ENCODE measurements around the gene ADAM22. TPM values are rescaled to one million over a fixed set of nuclear protein-coding genes. Genes with fewer than 3 reads are reported as not detected.
A peak's percentile ranks its signal among the peaks of the same experiment; 100 is the strongest.
"Not testable (repeated sequence)": the region's sequence is repeated elsewhere in the genome, so short reads cannot be mapped to it uniquely, and the experiment has no call there.

ADAM22 gene
- total RNA-seq, 1 experiment from 2014 or later, result 0.29 TPM

- peak overlapping the region; percentile 47 for H3K4me3 ChIP-seq
- peaks cover 17% of the 10 kb centered on the region for H3K27me3 ChIP-seq (replicated peaks)
- no peaks in the 10 kb centered on the region for H3K36me3 ChIP-seq
- no peak overlapping the region for H3K27ac ChIP-seq
- peaks cover 12% of the 10 kb centered on the region for H3K4me1 ChIP-seq (replicated peaks)
- no peaks in the 10 kb centered on the region for H3K9me3 ChIP-seq (replicated peaks)
- DNase-seq (ENCODE audit: low read depth in 1 of 2, low spot score in 2 of 2), result no peak
These were observed 472 bp upstream of the ADAM22 start for GRCh38 chr7:87933605-87933952.

DNA sequence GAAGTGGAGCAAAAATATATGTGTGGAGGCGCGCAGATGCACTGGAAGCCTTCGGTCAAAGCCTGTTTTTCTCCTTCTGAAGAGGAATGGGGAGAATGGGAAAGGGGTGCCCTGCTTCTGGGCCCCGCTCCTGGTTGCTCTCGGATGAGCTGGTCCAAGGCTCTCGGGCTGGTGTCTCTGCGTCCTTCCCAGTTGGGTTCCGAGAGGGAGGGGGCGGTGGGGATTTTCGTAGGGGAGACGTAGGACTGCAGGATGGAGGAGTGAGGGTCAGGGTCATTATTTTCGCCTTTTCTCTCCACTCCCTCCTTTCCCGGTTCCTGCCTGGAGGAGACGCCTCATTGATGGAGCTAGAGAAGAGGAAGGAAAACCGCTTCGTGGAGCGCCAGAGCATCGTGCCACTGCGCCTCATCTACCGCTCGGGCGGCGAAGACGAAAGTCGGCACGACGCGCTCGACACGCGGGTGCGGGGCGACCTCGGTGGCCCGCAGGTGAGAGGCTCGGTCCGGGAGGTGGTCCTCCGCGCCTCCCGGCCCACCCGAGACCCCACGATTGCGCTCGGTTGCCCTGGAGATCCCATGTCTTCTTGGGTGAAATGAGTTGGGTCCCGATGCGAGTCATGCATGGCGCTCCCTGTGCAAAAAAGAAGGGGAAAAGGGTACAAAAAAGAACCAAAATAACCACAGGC, 790 bp downstream of the ADAM22 start:
- peak overlapping the region; percentile 47 for H3K4me3 ChIP-seq
- H3K9me3 ChIP-seq (replicated peaks), result no peaks in the 10 kb centered on the region
- H3K36me3 ChIP-seq, result no peaks in the 10 kb centered on the region
- H3K27me3 ChIP-seq (replicated peaks), result peaks cover 17% of the 10 kb centered on the region
- peak in 1 of 2 experiments; percentile 11 for DNase-seq (ENCODE audit: low read depth in 1 of 2, low spot score in 2 of 2)
- no peak overlapping the region for H3K27ac ChIP-seq
- peaks cover 12% of the 10 kb centered on the region for H3K4me1 ChIP-seq (replicated peaks)

GRCh38 chr7:87935384-87935706, 1.3 kb downstream of the ADAM22 start:
- DNase-seq (ENCODE audit: low read depth in 1 of 2, low spot score in 2 of 2), result no peak
- Histone ChIP-seq H3K27me3 (replicated peaks) (peaks cover 17% of the 10 kb centered on the region), H3K9me3 (replicated peaks) (no peaks in the 10 kb centered on the region), H3K4me1 (replicated peaks) (peaks cover 12% of the 10 kb centered on the region), H3K36me3 (no peaks in the 10 kb centered on the region), H3K27ac (no peak overlapping the region), H3K4me3 (no peak overlapping the region)

GRCh38 chr7:87941138-87941537, 7.1 kb downstream of the ADAM22 start:
- H3K4me3 ChIP-seq, result no peak overlapping the region
- H3K36me3 ChIP-seq, result no peaks in the 10 kb centered on the region
- H3K27me3 ChIP-seq (replicated peaks), result no peaks in the 10 kb centered on the region; the same call in 1 of the 2 replicates
- H3K27ac ChIP-seq, result no peak overlapping the region
- H3K4me1 ChIP-seq (replicated peaks), result no peaks in the 10 kb centered on the region
- H3K9me3 ChIP-seq (replicated peaks), result no peaks in the 10 kb centered on the region
- DNase-seq (ENCODE audit: low read depth in 1 of 2, low spot score in 2 of 2), result no peak

DNA sequence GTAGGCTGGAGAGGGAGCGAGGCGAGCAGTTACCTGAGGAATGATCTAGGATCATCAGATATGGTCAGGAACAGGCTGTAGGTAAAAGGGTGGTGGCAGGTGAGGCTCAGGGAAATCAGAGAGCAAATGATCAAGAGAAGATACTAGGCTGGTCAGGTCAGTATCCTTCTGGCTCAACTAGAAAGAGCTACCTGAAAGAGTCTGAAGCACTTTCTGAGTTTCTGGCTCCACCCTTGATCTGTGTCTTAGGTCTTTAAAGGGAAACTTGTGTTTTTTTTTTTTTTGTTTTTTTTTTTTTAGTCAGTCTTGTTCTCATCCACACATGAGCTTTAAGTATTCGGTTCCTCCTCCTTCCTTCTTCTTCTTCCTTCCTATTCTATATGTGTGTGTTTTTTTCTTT, 10.5 kb downstream of the ADAM22 start:
- Histone ChIP-seq H3K4me3 (no peak overlapping the region), H3K4me1 (replicated peaks) (no peaks in the 10 kb centered on the region), H3K36me3 (no peaks in the 10 kb centered on the region), H3K27ac (no peak overlapping the region), H3K27me3 (replicated peaks) (no peaks in the 10 kb centered on the region), H3K9me3 (replicated peaks) (no peaks in the 10 kb centered on the region)
- DNase-seq (ENCODE audit: low read depth in 1 of 2, low spot score in 2 of 2), result no peak

DNA sequence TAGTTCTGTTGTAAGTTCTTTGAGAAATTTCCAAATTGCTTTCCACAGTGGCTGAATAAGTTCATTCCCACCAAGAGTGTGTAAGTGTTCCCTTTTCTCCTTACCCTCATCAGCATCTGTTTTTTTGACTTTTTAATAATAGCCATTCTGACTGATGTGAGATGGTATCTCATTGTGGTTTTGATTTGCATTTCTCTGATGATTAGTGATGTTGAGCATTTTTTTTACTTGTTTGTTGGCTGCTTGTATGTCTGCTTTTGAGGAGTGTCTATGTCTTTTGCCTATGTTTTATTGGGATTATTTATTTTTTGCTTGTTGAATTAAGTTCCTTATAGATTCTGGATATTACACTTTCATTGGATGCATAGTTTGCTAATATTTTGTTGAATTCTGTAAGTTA, 11.9 kb downstream of the ADAM22 start:
- not testable (repeated sequence) for DNase-seq (ENCODE audit: low read depth in 1 of 2, low spot score in 2 of 2); H3K4me3 ChIP-seq; H3K27me3 ChIP-seq (replicated peaks); H3K9me3 ChIP-seq (replicated peaks); H3K27ac ChIP-seq; H3K4me1 ChIP-seq (replicated peaks); H3K36me3 ChIP-seq

- no peak overlapping the region for H3K4me3 ChIP-seq
- H3K27me3 ChIP-seq (replicated peaks), result no peaks in the 10 kb centered on the region
- H3K9me3 ChIP-seq (replicated peaks), result no peaks in the 10 kb centered on the region
- no peaks in the 10 kb centered on the region for H3K36me3 ChIP-seq
- DNase-seq (ENCODE audit: low read depth in 1 of 2, low spot score in 2 of 2), result no peak
- H3K27ac ChIP-seq, result no peak overlapping the region
- no peaks in the 10 kb centered on the region for H3K4me1 ChIP-seq (replicated peaks)
These were observed 14.3 kb downstream of the ADAM22 start for GRCh38 chr7:87948371-87948770.

DNA sequence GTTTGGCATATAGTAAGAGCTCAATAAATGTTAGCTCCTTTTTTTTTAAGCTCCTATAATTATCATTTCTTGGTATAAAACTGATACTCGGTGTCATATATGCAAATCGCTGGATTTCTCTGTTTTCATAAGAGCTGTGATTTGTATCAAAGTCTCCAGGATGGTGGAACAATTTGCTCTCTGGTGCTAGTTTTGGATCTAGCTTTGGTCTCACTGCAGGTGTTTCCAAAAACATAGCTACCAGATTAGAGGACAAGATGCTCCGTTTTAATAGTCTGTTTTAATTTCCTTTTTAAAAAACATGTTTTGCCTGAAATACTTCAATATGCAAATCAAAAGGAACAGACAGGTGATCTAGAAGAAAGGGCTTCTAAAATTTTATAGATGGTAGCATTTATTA, 25.3 kb downstream of the ADAM22 start:
- no peaks in the 10 kb centered on the region for H3K9me3 ChIP-seq (replicated peaks)
- H3K4me3 ChIP-seq, result no peak overlapping the region
- no peaks in the 10 kb centered on the region for H3K4me1 ChIP-seq (replicated peaks)
- DNase-seq (ENCODE audit: low read depth in 1 of 2, low spot score in 2 of 2), result no peak
- 0 out of 2 replicates have a peak, but pooled peaks cover 5% of the 10 kb centered on the region for H3K27me3 ChIP-seq (replicated peaks)
- H3K36me3 ChIP-seq, result no peaks in the 10 kb centered on the region
- H3K27ac ChIP-seq, result no peak overlapping the region

DNA sequence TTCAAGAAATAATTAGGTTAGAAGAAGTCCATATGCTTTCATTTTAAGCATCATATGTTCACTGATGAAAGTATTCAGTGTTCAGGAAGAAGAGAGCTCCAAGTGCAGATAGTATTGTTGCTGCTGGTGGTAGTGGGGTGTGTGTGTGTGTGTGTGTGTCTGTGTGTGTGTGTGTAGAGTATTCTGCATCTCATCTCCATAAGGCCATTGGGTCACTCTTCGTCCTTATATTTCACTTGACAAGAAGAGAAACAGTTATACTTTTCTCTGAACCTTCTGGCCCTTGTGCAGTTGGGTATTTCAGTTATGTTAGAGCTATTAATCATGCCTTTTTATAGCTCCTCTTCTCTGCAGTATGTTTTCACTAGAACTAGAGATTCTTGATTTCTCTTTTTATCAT, 26.2 kb downstream of the ADAM22 start:
- Histone ChIP-seq H3K4me3 (no peak overlapping the region), H3K9me3 (replicated peaks) (no peaks in the 10 kb centered on the region), H3K4me1 (replicated peaks) (no peaks in the 10 kb centered on the region), H3K27me3 (replicated peaks) (0 out of 2 replicates have a peak, but pooled peaks cover 5% of the 10 kb centered on the region), H3K36me3 (no peaks in the 10 kb centered on the region), H3K27ac (no peak overlapping the region)
- no peak for DNase-seq (ENCODE audit: low read depth in 1 of 2, low spot score in 2 of 2)

DNA sequence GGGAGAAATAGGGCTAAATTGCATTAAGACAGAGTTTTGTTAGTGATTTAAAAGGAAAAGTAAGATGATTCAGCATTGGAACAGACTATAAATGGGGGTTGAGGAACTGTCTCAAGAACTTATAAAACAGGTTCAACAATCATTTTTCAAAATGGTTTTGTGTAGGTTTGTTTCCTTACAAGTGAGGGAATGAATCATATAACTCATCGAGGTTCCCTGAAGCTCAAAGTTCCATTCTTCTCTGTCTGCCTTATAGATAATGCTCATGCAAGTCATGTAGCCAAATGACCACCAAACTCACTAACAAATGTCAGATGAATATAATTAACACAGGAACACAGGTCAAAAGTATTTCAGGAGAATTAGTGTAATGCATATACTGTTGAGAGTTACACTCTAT, 27.7 kb downstream of the ADAM22 start:
- Histone ChIP-seq H3K27me3 (replicated peaks) (0 out of 2 replicates have a peak, but pooled peaks cover under 1% of the 10 kb centered on the region), H3K9me3 (replicated peaks) (no peaks in the 10 kb centered on the region), H3K4me3 (no peak overlapping the region), H3K4me1 (replicated peaks) (no peaks in the 10 kb centered on the region), H3K36me3 (no peaks in the 10 kb centered on the region), H3K27ac (no peak overlapping the region)
- DNase-seq (ENCODE audit: low read depth in 1 of 2, low spot score in 2 of 2), result no peak

GRCh38 chr7:87966271-87966670, 32.2 kb downstream of the ADAM22 start:
- no peak for DNase-seq (ENCODE audit: low read depth in 1 of 2, low spot score in 2 of 2)
- Histone ChIP-seq H3K4me1 (replicated peaks) (no peaks in the 10 kb centered on the region), H3K27ac (no peak overlapping the region), H3K4me3 (no peak overlapping the region), H3K9me3 (replicated peaks) (no peaks in the 10 kb centered on the region), H3K36me3 (no peaks in the 10 kb centered on the region), H3K27me3 (replicated peaks) (no peaks in the 10 kb centered on the region)

DNA sequence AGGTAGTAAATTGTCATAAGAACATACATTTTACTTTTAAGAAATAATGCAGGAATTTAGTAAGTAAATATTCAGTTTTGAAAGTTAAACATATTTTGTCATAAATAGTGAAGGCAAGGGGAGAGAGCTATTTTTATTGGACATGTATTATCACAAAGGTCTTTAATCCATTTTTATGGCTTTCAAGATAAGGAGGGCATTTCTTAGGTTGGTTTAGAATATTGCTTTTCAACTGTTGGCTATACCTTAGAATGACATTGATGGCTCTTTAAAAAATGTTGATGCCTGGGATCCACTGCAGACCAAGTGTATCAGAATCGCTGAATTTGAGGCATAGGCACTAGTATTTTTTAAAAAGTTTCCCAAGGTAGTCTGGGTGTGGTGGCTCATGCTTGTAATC, 34.0 kb downstream of the ADAM22 start:
- Histone ChIP-seq H3K27me3 (replicated peaks) (no peaks in the 10 kb centered on the region), H3K4me1 (replicated peaks) (no peaks in the 10 kb centered on the region), H3K27ac (no peak overlapping the region), H3K9me3 (replicated peaks) (no peaks in the 10 kb centered on the region), H3K4me3 (no peak overlapping the region), H3K36me3 (no peaks in the 10 kb centered on the region)
- no peak for DNase-seq (ENCODE audit: low read depth in 1 of 2, low spot score in 2 of 2)

DNA sequence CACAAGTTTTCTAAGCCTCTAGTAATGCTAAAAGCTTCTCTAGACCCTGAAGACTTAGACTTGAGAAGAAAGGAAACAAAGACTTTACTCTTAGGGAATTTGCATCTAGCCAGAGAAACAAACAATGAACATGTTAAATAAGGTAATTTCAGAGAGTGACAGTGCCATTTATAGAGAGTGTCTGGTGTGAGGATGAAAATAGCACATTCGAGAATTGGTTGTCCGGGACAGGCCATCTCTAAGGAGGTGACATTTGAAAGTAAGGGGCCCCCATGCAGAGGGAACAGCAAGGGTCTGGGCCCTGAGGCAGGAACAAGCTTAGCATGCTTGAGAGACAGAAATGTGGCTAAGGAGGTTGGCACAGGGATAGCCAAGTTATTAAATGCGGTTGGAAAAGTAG, 48.1 kb downstream of the ADAM22 start:
- no peak overlapping the region for H3K4me3 ChIP-seq
- DNase-seq (ENCODE audit: low read depth in 1 of 2, low spot score in 2 of 2), result no peak
- no peaks in the 10 kb centered on the region for H3K27me3 ChIP-seq (replicated peaks)
- H3K27ac ChIP-seq, result no peak overlapping the region
- no peaks in the 10 kb centered on the region for H3K36me3 ChIP-seq
- no peaks in the 10 kb centered on the region for H3K9me3 ChIP-seq (replicated peaks)
- H3K4me1 ChIP-seq (replicated peaks), result no peaks in the 10 kb centered on the region

DNA sequence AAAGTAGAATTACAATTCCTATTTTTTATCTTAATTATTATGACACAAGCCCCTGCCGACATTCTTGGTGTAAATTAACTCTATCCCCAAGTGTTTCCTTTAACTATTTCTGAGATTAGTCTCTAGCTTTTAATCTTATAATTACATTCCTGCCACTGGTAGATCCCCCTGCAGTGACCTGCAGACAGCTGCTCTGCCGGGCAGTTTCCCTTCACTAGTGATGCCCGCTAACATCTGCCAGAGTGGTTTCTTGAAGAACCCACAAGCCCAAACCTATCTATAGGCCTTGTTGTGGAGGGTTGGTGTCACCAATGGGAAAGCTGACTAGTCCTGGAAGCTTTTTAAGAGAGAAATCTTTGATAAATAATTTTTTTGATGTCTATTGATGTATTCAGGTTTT, 50.0 kb downstream of the ADAM22 start:
- Histone ChIP-seq H3K27ac (no peak overlapping the region), H3K4me3 (no peak overlapping the region), H3K9me3 (replicated peaks) (no peaks in the 10 kb centered on the region), H3K4me1 (replicated peaks) (no peaks in the 10 kb centered on the region), H3K27me3 (replicated peaks) (no peaks in the 10 kb centered on the region), H3K36me3 (no peaks in the 10 kb centered on the region)
- DNase-seq (ENCODE audit: low read depth in 1 of 2, low spot score in 2 of 2), result no peak

DNA sequence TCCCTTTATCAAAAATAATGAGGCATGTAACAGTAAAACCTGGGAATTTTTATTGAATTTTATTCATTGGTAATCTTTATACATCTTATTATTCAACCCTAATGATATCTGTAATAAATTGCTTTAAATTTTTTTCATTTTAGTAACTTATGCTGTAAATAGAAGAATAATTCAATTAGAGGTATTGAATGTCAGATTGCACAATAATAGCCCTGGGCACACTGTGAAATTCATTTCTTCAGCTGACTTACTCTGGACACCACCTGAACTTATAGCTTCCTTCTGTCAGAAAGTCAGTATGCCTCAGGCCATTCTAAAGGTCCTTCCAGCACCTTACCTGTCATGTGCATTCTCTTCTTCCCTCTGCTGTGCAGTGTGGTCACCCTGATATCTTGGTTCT, 59.2 kb downstream of the ADAM22 start:
- DNase-seq (ENCODE audit: low read depth in 1 of 2, low spot score in 2 of 2), result no peak
- Histone ChIP-seq H3K9me3 (replicated peaks) (no peaks in the 10 kb centered on the region), H3K4me1 (replicated peaks) (no peaks in the 10 kb centered on the region), H3K36me3 (no peaks in the 10 kb centered on the region), H3K4me3 (no peak overlapping the region), H3K27ac (no peak overlapping the region), H3K27me3 (replicated peaks) (no peaks in the 10 kb centered on the region)

Data from SJSA1 (cell line).